ENCODE results near the gene UGT2B17. TPM values are rescaled to one million over a fixed set of nuclear protein-coding genes. Genes with fewer than 3 reads are reported as not detected.
"Not testable (repeated sequence)": the region's sequence is repeated elsewhere in the genome, so short reads cannot be mapped to it uniquely, and the experiment has no call there.

Gene UGT2B17
- total RNA-seq, 4 donors from 2014 or later, result not detected

DNA sequence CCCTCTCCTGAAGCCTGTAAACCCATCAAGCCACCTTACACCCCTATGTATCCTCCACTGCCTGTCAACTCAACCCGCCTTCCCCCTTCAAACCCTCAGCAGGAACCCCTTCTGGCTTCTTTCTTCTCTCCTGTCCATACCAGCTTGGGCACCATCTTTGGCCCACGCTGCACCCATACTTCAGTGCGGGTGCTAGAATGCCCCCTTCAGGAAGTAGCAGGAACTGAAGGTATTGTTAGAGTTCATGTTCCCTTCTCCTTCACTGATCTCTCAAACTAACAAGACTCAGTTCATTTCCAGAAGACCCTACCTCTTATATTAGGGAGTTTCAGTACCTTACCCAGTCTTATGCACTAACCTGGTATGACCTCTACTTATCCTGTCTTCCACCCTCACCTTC lies 1.5 kb upstream of the UGT2B17 start:
- TF ChIP-seq, protein P1, sequence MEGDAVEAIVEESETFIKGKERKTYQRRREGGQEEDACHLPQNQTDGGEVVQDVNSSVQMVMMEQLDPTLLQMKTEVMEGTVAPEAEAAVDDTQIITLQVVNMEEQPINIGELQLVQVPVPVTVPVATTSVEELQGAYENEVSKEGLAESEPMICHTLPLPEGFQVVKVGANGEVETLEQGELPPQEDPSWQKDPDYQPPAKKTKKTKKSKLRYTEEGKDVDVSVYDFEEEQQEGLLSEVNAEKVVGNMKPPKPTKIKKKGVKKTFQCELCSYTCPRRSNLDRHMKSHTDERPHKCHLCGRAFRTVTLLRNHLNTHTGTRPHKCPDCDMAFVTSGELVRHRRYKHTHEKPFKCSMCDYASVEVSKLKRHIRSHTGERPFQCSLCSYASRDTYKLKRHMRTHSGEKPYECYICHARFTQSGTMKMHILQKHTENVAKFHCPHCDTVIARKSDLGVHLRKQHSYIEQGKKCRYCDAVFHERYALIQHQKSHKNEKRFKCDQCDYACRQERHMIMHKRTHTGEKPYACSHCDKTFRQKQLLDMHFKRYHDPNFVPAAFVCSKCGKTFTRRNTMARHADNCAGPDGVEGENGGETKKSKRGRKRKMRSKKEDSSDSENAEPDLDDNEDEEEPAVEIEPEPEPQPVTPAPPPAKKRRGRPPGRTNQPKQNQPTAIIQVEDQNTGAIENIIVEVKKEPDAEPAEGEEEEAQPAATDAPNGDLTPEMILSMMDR (IDR thresholded peaks at IDR 0.05), result no peak
- no peak for TF ChIP-seq POLR2A (IDR thresholded peaks at IDR 0.05)
- Histone ChIP-seq H3K27me3 (no peaks in the 10 kb centered on the region), H3K36me3 (no peaks in the 10 kb centered on the region), H3K4me3 (replicated peaks in 1 of 3) (no peak overlapping the region), H3K4me1 (no peaks in the 10 kb centered on the region), H3K9me3 (no peaks in the 10 kb centered on the region), H3K27ac (no peak overlapping the region)
- intact Hi-C loops (cut with DNase I), result no loop called here
- WGBS, 2 donors, result 92 to 96% methylated on average over 3 of the region's 3 CpGs
- DNase-seq, result no peak

DNA sequence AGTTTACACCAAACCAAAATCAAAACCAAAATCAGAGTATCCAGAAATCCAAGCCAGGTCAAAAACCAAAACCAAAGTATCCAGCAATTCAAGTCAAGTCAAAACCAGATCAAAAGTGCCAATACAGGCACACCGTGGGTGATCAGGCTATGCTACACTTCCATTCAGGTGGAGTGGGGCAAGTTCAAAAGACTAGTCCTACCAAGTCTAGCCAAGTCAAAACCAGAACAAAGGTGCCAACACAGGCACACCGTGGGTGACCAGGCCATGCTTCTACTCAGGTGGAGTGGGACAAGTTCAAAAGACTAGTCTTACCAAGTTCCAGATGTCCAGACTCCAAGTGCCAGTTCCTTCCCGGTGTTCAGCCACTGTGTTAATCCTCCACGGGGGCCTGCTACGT lies 486 bp downstream of the UGT2B17 start:
- 95 to 100% methylated on average over 2 to 5 of the region's 5 CpGs for WGBS, 2 donors
- intact Hi-C loops (cut with DNase I); H3K4me3 ChIP-seq (replicated peaks in 1 of 3); H3K27ac ChIP-seq; H3K27me3 ChIP-seq; H3K9me3 ChIP-seq; H3K4me1 ChIP-seq; DNase-seq; H3K36me3 ChIP-seq: not testable (repeated sequence)

DNA sequence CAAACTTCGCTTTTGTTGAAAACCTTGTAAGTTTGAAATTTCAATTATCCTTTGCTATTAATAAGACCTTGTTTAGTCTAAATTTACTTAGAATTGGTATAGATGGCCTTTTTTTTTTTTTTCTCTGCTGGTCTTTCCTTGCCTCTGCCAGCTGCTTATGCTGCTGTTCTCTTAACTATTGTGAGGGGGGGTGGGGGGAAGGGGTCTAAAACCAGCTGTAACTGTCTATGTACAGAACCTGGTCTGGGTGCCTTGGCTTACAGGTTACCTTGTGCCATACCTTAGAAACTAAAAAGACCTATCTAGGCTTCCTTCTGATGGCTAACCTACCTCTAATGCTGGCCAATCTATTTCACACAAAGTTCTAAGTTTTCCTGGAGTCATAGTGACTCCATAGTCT lies 1.0 kb downstream of the UGT2B17 start:
- H3K27me3 ChIP-seq, result no peaks in the 10 kb centered on the region
- WGBS, 2 donors, result 95 to 100% methylated on average over 1 of the region's 1 CpG
- no peaks in the 10 kb centered on the region for H3K9me3 ChIP-seq
- H3K27ac ChIP-seq, result no peak overlapping the region
- no peaks in the 10 kb centered on the region for H3K4me1 ChIP-seq
- H3K36me3 ChIP-seq, result no peaks in the 10 kb centered on the region
- H3K4me3 ChIP-seq (replicated peaks in 1 of 3), result no peak overlapping the region
- intact Hi-C loops (cut with DNase I), result no loop called here
- DNase-seq, result no peak
- no peak for TF ChIP-seq POLR2A (IDR thresholded peaks at IDR 0.05)
- TF ChIP-seq, protein P1 (IDR thresholded peaks at IDR 0.05), result no peak

DNA sequence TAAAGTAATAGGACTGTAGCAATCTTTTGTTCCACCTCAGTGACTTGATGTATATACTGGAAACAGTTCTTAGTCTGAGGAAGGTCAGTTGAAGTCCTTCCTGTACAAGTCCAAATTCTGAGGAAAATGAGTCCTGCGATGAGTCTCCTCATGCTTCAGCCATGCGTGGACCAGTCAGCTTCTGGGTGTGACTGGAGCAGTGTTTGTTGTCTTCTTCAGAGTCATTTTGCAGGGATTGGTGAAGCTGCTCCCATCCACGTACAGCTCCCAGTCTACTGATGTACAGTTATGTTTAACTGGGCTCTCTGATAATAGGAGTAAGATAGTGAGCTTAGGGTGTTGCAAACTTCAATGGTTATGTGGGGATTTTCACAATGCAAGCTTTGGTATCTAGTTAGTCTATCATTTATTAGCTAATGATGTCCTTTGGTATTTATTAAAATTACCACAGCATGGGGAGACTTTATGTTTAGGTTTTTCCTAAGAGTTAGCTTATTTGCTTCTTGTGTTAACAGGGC lies 3.4 kb downstream of the UGT2B17 start:
- H3K36me3 ChIP-seq, result no peaks in the 10 kb centered on the region
- no peak overlapping the region for H3K27ac ChIP-seq
- TF ChIP-seq, protein P1 (IDR thresholded peaks at IDR 0.05), result no peak
- no peak for TF ChIP-seq POLR2A (IDR thresholded peaks at IDR 0.05)
- H3K27me3 ChIP-seq, result no peaks in the 10 kb centered on the region
- H3K4me3 ChIP-seq (replicated peaks in 1 of 3), result no peak overlapping the region
- H3K9me3 ChIP-seq, result no peaks in the 10 kb centered on the region
- no peak for DNase-seq
- intact Hi-C loops (cut with DNase I), result no loop called here
- H3K4me1 ChIP-seq, result no peaks in the 10 kb centered on the region
- WGBS, 2 donors, result 92 to 100% methylated on average over 3 of the region's 3 CpGs

DNA sequence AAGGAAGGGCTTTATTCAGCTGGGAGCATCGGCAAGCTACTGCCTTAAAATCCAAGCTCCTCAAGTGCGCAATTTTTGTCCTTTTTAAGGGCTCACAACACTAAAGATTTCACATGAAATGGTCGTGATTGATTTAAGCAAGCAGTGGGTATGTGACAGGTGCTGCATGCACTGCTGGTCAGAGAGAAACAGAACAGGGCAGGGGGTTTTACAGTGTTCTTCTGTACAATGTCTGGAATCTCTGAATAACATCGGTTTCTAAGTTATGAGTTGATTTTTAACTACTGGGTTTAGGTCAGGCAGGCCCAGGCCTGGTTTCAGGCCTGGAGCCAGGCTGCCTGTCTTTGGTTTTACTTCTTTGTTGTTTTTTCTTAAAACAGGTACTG lies 6.0 kb downstream of the UGT2B17 start:
- no peak overlapping the region for H3K27ac ChIP-seq
- intact Hi-C loops (cut with DNase I), result no loop called here
- H3K27me3 ChIP-seq, result no peaks in the 10 kb centered on the region
- TF ChIP-seq, protein P1 (IDR thresholded peaks at IDR 0.05), result no peak
- no peak for TF ChIP-seq POLR2A (IDR thresholded peaks at IDR 0.05)
- no peak overlapping the region for H3K4me3 ChIP-seq (replicated peaks in 1 of 3)
- H3K4me1 ChIP-seq, result no peaks in the 10 kb centered on the region
- H3K36me3 ChIP-seq, result no peaks in the 10 kb centered on the region
- no peak for DNase-seq
- no peaks in the 10 kb centered on the region for H3K9me3 ChIP-seq
- 73 to 84% methylated on average over 2 to 4 of the region's 4 CpGs for WGBS, 2 donors
